ENCODE measurements around the gene ATG10. TPM values are rescaled to one million over a fixed set of nuclear protein-coding genes. Genes with fewer than 3 reads are reported as not detected.
"Not testable (repeated sequence)": the region's sequence is repeated elsewhere in the genome, so short reads cannot be mapped to it uniquely, and the experiment has no call there.

The ATG10 gene
- polyA plus RNA-seq, 1 donor from 2014 or later = 12.1 TPM

DNA sequence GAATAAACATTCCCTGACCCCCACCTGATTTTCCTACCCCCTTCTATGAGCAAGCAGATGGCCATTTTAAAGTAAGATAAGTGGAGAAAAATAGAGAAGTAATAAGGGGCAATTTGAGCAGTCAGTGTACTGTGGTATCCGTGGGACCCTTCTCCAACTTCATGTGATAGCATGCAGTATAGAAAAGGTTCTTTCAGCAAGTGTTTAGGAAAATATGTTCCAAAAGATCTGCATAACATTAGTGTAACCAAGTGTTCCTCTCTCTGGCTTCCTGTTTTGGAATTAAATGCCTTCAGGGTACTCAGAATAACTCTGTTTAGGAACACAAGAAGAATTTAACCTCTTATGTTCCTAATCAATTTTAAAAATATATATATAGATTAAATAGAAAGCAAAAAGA lies 134.9 kb downstream of the ATG10 start:
- Histone ChIP-seq H3K79me2 (replicated peaks; ENCODE audit: insufficient read depth, low read length) (no peaks in the 10 kb centered on the region), H3K4me2 (ENCODE audit: low read length) (no peak overlapping the region), H3K36me3 (ENCODE audit: insufficient read depth, low read length) (no peaks in the 10 kb centered on the region), H3K9ac (ENCODE audit: low read length) (no peak overlapping the region), H3K27ac (ENCODE audit: low read length) (no peak overlapping the region), H3F3A (ENCODE audit: insufficient read depth, low read length, poor library complexity, severe bottlenecking) (no peaks in the 10 kb centered on the region), H3K4me3 (ENCODE audit: low read length) (no peak overlapping the region), H3K9me3 (ENCODE audit: low read length) (no peaks in the 10 kb centered on the region), H3K27me3 (ENCODE audit: insufficient read depth, low read depth, low read length) (no peaks in the 10 kb centered on the region), H2AFZ (ENCODE audit: low read depth, low read length) (no peak overlapping the region), H4K20me1 (ENCODE audit: insufficient read depth) (no peaks in the 10 kb centered on the region), H3K9me2 (ENCODE audit: insufficient read depth, low read length) (no peaks in the 10 kb centered on the region)
- TF ChIP-seq MXI1 (conservative IDR thresholded peaks at IDR 0.05; ENCODE audit: poor library complexity, severe bottlenecking) (no peak), POLR2AphosphoS5 (IDR thresholded peaks at IDR 0.05) (no peak)

- no peaks in the 10 kb centered on the region for H3K36me3 ChIP-seq (ENCODE audit: insufficient read depth, low read length)
- no peak overlapping the region for H3K27ac ChIP-seq (ENCODE audit: low read length)
- H4K20me1 ChIP-seq (ENCODE audit: insufficient read depth) = no peaks in the 10 kb centered on the region
- no peaks in the 10 kb centered on the region for H3K9me3 ChIP-seq (ENCODE audit: low read length)
- H3F3A ChIP-seq (ENCODE audit: insufficient read depth, low read length, poor library complexity, severe bottlenecking) = no peaks in the 10 kb centered on the region
- no peak overlapping the region for H3K4me2 ChIP-seq (ENCODE audit: low read length)
- H3K4me3 ChIP-seq (ENCODE audit: low read length) = no peak overlapping the region
- no peaks in the 10 kb centered on the region for H3K27me3 ChIP-seq (ENCODE audit: insufficient read depth, low read depth, low read length)
- H3K9ac ChIP-seq (ENCODE audit: low read length) = no peak overlapping the region
- no peaks in the 10 kb centered on the region for H3K9me2 ChIP-seq (ENCODE audit: insufficient read depth, low read length)
- TF ChIP-seq EP300 (conservative IDR thresholded peaks at IDR 0.05; ENCODE audit: poor library complexity, severe bottlenecking) = no peak
- no peak for TF ChIP-seq TAF1 (IDR thresholded peaks at IDR 0.05; ENCODE audit: low read depth)
- TF ChIP-seq, protein P1, sequence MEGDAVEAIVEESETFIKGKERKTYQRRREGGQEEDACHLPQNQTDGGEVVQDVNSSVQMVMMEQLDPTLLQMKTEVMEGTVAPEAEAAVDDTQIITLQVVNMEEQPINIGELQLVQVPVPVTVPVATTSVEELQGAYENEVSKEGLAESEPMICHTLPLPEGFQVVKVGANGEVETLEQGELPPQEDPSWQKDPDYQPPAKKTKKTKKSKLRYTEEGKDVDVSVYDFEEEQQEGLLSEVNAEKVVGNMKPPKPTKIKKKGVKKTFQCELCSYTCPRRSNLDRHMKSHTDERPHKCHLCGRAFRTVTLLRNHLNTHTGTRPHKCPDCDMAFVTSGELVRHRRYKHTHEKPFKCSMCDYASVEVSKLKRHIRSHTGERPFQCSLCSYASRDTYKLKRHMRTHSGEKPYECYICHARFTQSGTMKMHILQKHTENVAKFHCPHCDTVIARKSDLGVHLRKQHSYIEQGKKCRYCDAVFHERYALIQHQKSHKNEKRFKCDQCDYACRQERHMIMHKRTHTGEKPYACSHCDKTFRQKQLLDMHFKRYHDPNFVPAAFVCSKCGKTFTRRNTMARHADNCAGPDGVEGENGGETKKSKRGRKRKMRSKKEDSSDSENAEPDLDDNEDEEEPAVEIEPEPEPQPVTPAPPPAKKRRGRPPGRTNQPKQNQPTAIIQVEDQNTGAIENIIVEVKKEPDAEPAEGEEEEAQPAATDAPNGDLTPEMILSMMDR (IDR thresholded peaks at IDR 0.05; ENCODE audit: poor library complexity, severe bottlenecking) = peak; percentile 41
- H2AFZ ChIP-seq (ENCODE audit: low read depth, low read length) = no peak overlapping the region
- H3K79me2 ChIP-seq (replicated peaks; ENCODE audit: insufficient read depth, low read length) = no peaks in the 10 kb centered on the region
These were observed 135.4 kb downstream of the ATG10 start for GRCh38 chr5:82107267-82107666.

GRCh38 chr5:82109013-82109412 lies 137.2 kb downstream of the ATG10 start:
- Histone ChIP-seq H2AFZ (ENCODE audit: low read depth, low read length) (no peak overlapping the region), H3K9me3 (ENCODE audit: low read length) (no peaks in the 10 kb centered on the region), H3K9ac (ENCODE audit: low read length) (no peak overlapping the region), H3K4me3 (ENCODE audit: low read length) (no peak overlapping the region), H3F3A (ENCODE audit: insufficient read depth, low read length, poor library complexity, severe bottlenecking) (no peaks in the 10 kb centered on the region), H3K27me3 (ENCODE audit: insufficient read depth, low read depth, low read length) (no peaks in the 10 kb centered on the region), H4K20me1 (ENCODE audit: insufficient read depth) (no peaks in the 10 kb centered on the region), H3K4me2 (ENCODE audit: low read length) (no peak overlapping the region), H3K27ac (ENCODE audit: low read length) (no peak overlapping the region), H3K9me2 (ENCODE audit: insufficient read depth, low read length) (no peaks in the 10 kb centered on the region), H3K36me3 (ENCODE audit: insufficient read depth, low read length) (no peaks in the 10 kb centered on the region), H3K79me2 (replicated peaks; ENCODE audit: insufficient read depth, low read length) (no peaks in the 10 kb centered on the region)
- TF ChIP-seq EP300 (conservative IDR thresholded peaks at IDR 0.05; ENCODE audit: poor library complexity, severe bottlenecking) (no peak), REST (IDR thresholded peaks at IDR 0.05; ENCODE audit: borderline replicate concordance) (no peak), EZH2 (IDR thresholded peaks at IDR 0.05; ENCODE audit: borderline replicate concordance, insufficient read depth, low read length, poor library complexity, severe bottlenecking) (no peak), SMC3 (conservative IDR thresholded peaks at IDR 0.05; ENCODE audit: poor library complexity) (no peak), TAF1 (IDR thresholded peaks at IDR 0.05; ENCODE audit: low read depth) (no peak), RAD21 (conservative IDR thresholded peaks at IDR 0.05) (no peak), POLR2AphosphoS5 (IDR thresholded peaks at IDR 0.05) (no peak), MXI1 (conservative IDR thresholded peaks at IDR 0.05; ENCODE audit: poor library complexity, severe bottlenecking) (no peak)
- TF ChIP-seq, protein P1 (IDR thresholded peaks at IDR 0.05; ENCODE audit: poor library complexity, severe bottlenecking) = no peak

- H3K4me2 ChIP-seq (ENCODE audit: low read length); H3K4me3 ChIP-seq (ENCODE audit: low read length); H3K9me2 ChIP-seq (ENCODE audit: insufficient read depth, low read length); H4K20me1 ChIP-seq (ENCODE audit: insufficient read depth); H3K27ac ChIP-seq (ENCODE audit: low read length); H3K27me3 ChIP-seq (ENCODE audit: insufficient read depth, low read depth, low read length); H3K9me3 ChIP-seq (ENCODE audit: low read length); H3K36me3 ChIP-seq (ENCODE audit: insufficient read depth, low read length); H2AFZ ChIP-seq (ENCODE audit: low read depth, low read length); H3K9ac ChIP-seq (ENCODE audit: low read length); H3K79me2 ChIP-seq (replicated peaks; ENCODE audit: insufficient read depth, low read length); H3F3A ChIP-seq (ENCODE audit: insufficient read depth, low read length, poor library complexity, severe bottlenecking): not testable (repeated sequence)
These were observed 138.1 kb downstream of the ATG10 start for GRCh38 chr5:82109915-82110314.

Measured in neural cell (in vitro differentiated cells).